ENCODE measurements around the gene INPP5A.

Gene INPP5A

GRCh38 chr10:132756591-132756990 lies 219.0 kb downstream of the INPP5A start:
- Histone ChIP-seq H3K27me3 (ENCODE audit: insufficient read depth, poor library complexity, severe bottlenecking) (no peaks in the 10 kb centered on the region), H3K4me3 (replicated peaks; ENCODE audit: insufficient read depth, low read length) (no peak overlapping the region), H3K27ac (replicated peaks) (no peak overlapping the region)
- no peak for DNase-seq (ENCODE audit: low read depth in 1 of 2, low spot score in 1 of 2)
- TF ChIP-seq POLR2AphosphoS5 (IDR thresholded peaks at IDR 0.05; ENCODE audit: low read depth) (no peak), SPI1 (IDR thresholded peaks at IDR 0.05; ENCODE audit: borderline replicate concordance, low read depth) (no peak), REST (IDR thresholded peaks at IDR 0.05; ENCODE audit: insufficient replicate concordance, low read depth) (no peak), CTCF (IDR thresholded peaks at IDR 0.05; ENCODE audit: insufficient read depth, low read length) (no peak), GABPA (IDR thresholded peaks at IDR 0.05; ENCODE audit: low read depth) (no peak)

GRCh38 chr10:132757171-132757570 lies 219.6 kb downstream of the INPP5A start:
- TF ChIP-seq SPI1 (IDR thresholded peaks at IDR 0.05; ENCODE audit: borderline replicate concordance, low read depth) (no peak), CTCF (IDR thresholded peaks at IDR 0.05; ENCODE audit: insufficient read depth, low read length) (no peak), POLR2AphosphoS5 (IDR thresholded peaks at IDR 0.05; ENCODE audit: low read depth) (no peak), GABPA (IDR thresholded peaks at IDR 0.05; ENCODE audit: low read depth) (no peak), REST (IDR thresholded peaks at IDR 0.05; ENCODE audit: insufficient replicate concordance, low read depth) (no peak)
- no peak overlapping the region for H3K27ac ChIP-seq (replicated peaks)
- no peak overlapping the region for H3K4me3 ChIP-seq (replicated peaks; ENCODE audit: insufficient read depth, low read length)
- no peaks in the 10 kb centered on the region for H3K27me3 ChIP-seq (ENCODE audit: insufficient read depth, poor library complexity, severe bottlenecking)
- DNase-seq (ENCODE audit: low read depth in 1 of 2, low spot score in 1 of 2), result no peak

- TF ChIP-seq SPI1 (IDR thresholded peaks at IDR 0.05; ENCODE audit: borderline replicate concordance, low read depth) (no peak), CTCF (IDR thresholded peaks at IDR 0.05; ENCODE audit: insufficient read depth, low read length) (no peak), POLR2AphosphoS5 (IDR thresholded peaks at IDR 0.05; ENCODE audit: low read depth) (no peak), REST (IDR thresholded peaks at IDR 0.05; ENCODE audit: insufficient replicate concordance, low read depth) (no peak), GABPA (IDR thresholded peaks at IDR 0.05; ENCODE audit: low read depth) (no peak)
- Histone ChIP-seq H3K27me3 (ENCODE audit: insufficient read depth, poor library complexity, severe bottlenecking) (no peaks in the 10 kb centered on the region), H3K27ac (replicated peaks) (no peak overlapping the region), H3K4me3 (replicated peaks; ENCODE audit: insufficient read depth, low read length) (no peak overlapping the region)
- DNase-seq (ENCODE audit: low read depth in 1 of 2, low spot score in 1 of 2), result no peak
Measured at GRCh38 chr10:132758865-132759264, 221.3 kb downstream of the INPP5A start.
